ENCODE measurements around the gene TEPSIN.

- TF ChIP-seq POLR2AphosphoS5 (IDR thresholded peaks at IDR 0.05; ENCODE audit: low read depth, low read length) (no peak), SP1 (IDR thresholded peaks at IDR 0.05; ENCODE audit: low read depth, low read length) (no peak), CTCF (IDR thresholded peaks at IDR 0.05; ENCODE audit: control extremely low read depth in 1 of 3, insufficient read depth in 1 of 3, low read depth in 1 of 3, low read length in 3 of 3) (no peak), SIN3A (conservative IDR thresholded peaks at IDR 0.05 in 1 of 2, IDR thresholded peaks at IDR 0.05 in 1 of 2; ENCODE audit: low read depth in 1 of 2, low read length in 2 of 2) (no peak), BRCA1 (IDR thresholded peaks at IDR 0.05; ENCODE audit: low read depth, low read length) (no peak), TAF1 (IDR thresholded peaks at IDR 0.05; ENCODE audit: low read depth, low read length) (no peak), CBX8 (IDR thresholded peaks at IDR 0.05; ENCODE audit: borderline replicate concordance, low read depth, low read length) (no peak)
Measured at GRCh38 chr17:81282141-81282540, 43.3 kb upstream of the TEPSIN start.

Measured in H1 (cell line).